Activated T-cell treated with anti-CD3 and anti-CD28 coated beads, Interleukin-2, amount 50 U/mL, for 72 hours (primary cell): ENCODE results near the gene FBLN2. TPM values are rescaled to one million over a fixed set of nuclear protein-coding genes. Genes with fewer than 3 reads are reported as not detected.

Source experiments
- ATAC-seq, 2 donors: fragments of 150-1000 bp; cut with Tn5 transposase; replicated peaks in 1 of 2; 2 replicates each; pipeline ENCODE4 v1.10.0; 2021; ENCODE audit warnings: moderate library complexity in 2 of 2, mild to moderate bottlenecking in 1 of 2
- DNase-seq, 2 donors: peaks; one replicate each; pipeline ENCODE4 v3.0.0; 2021 to 2022; ENCODE audit warnings: mixed read lengths in 1 of 2
- H3K27ac Mint-ChIP-seq: one replicate; pipeline ENCODE4 v1.8.0; 2022; ENCODE audit warnings: mild to moderate bottlenecking, moderate library complexity, mixed read lengths
- H3K27me3 Mint-ChIP-seq: one replicate; pipeline ENCODE4 v1.8.0; 2022; ENCODE audit warnings: low read depth, mixed read lengths
- H3K36me3 Mint-ChIP-seq, 2 donors: one replicate each; pipeline ENCODE4 v1.8.0; 2022; ENCODE audit warnings: mixed read lengths in 2 of 2, mild to moderate bottlenecking in 1 of 2; ENCODE audit not compliant: insufficient read depth in 2 of 2
- H3K4me1 Mint-ChIP-seq: one replicate; pipeline ENCODE4 v1.8.0; 2022; ENCODE audit warnings: low read depth, mixed read lengths
- H3K4me3 Mint-ChIP-seq, 2 donors: one replicate each; pipeline ENCODE4 v1.8.0; 2022; ENCODE audit warnings: mild to moderate bottlenecking in 2 of 2, mixed read lengths in 2 of 2, moderate library complexity in 2 of 2
- H3K9me3 Mint-ChIP-seq, 2 donors: one replicate each; pipeline ENCODE4 v1.8.0; 2022; ENCODE audit warnings: mixed read lengths in 2 of 2
- total RNA-seq, 2 donors: library from RNA; stranded (reverse); gene quantifications; one replicate each; pipeline ENCODE4 v1.2.3, GENCODE V29; 2022

Gene FBLN2
- total RNA-seq, 2 donors from 2014 or later, result 0.49 to 1.1 TPM

- Mint-ChIP-seq H3K4me1 (no peaks in the 10 kb centered on the region), H3K4me3 (no peak overlapping the region), H3K27me3 (no peaks in the 10 kb centered on the region), H3K27ac (no peak overlapping the region), H3K36me3 (no peaks in the 10 kb centered on the region), H3K9me3 (no peaks in the 10 kb centered on the region)
- no peak for DNase-seq
- no peak for ATAC-seq
Observed at GRCh38 chr3:13596426-13597205, 47.7 kb downstream of the FBLN2 start.

DNA sequence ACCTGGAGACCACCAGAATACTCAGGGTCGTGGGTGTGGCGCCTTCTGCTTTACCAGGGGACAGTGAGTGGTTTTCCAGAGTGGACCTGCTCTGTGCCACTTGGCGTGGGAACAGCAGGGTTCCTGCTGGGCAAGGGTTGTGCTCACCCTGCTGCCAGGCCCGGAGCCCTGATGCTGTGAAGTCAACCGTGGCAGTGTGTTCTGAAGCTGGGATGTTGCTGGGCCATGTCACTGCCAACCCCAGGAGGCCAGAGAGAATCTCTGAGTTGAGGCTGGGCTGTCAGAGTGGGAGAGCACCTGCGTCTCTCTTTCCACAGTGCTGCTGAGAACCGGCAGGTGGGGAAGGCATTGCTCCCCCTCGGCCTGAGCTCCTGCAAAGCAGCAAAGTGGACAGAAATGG lies 48.7 kb downstream of the FBLN2 start:
- ATAC-seq, result no peak
- H3K4me1 Mint-ChIP-seq, result no peaks in the 10 kb centered on the region

GRCh38 chr3:13598201-13598600 lies 49.3 kb downstream of the FBLN2 start:
- DNase-seq (no peak), ATAC-seq (no peak)
- Mint-ChIP-seq H3K4me1 (no peaks in the 10 kb centered on the region), H3K9me3 (no peaks in the 10 kb centered on the region), H3K36me3 (no peaks in the 10 kb centered on the region), H3K27me3 (no peaks in the 10 kb centered on the region), H3K4me3 (no peak overlapping the region), H3K27ac (no peak overlapping the region)

More for the DNA sequence above, 48.7 kb downstream of the FBLN2 start:
- no peak for DNase-seq
- Mint-ChIP-seq H3K4me3 (no peak overlapping the region), H3K27me3 (no peaks in the 10 kb centered on the region), H3K9me3 (no peaks in the 10 kb centered on the region), H3K36me3 (no peaks in the 10 kb centered on the region), H3K27ac (no peak overlapping the region)

GRCh38 chr3:13598926-13599886 lies 50.3 kb downstream of the FBLN2 start:
- no peaks in the 10 kb centered on the region for H3K4me1 Mint-ChIP-seq
- no peak overlapping the region for H3K4me3 Mint-ChIP-seq
- ATAC-seq (no peak), DNase-seq (no peak)
- H3K36me3 Mint-ChIP-seq, result no peaks in the 10 kb centered on the region
- H3K27ac Mint-ChIP-seq, result no peak overlapping the region
- H3K27me3 Mint-ChIP-seq, result no peaks in the 10 kb centered on the region
- H3K9me3 Mint-ChIP-seq, result no peaks in the 10 kb centered on the region

DNA sequence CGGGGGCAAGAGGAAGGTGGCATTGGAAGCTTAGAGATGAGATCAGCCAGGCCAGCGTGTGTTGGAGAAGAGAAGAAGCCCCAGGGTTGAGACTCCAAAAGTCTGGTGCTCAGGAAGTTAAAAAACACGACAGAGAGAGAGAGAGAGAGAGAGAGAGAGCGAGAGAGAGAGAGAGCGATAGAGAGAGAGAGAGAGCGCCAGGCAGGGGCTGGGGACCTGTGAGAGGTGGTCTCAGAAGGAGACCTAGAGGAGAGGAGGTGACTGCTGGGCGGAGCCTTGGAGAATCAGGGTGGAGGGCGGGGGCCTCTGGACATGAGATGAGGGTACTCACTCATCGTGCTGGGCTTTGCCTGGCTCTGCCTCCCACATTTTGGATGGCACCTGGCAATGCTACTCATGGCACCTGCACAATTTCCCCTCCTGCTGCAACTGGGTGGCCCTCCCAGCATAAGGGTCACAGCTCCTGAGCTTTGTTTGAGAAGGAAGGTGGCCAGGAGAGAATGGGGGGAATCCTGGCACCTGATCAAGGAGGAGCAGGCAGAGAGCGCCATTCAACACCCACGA lies 51.0 kb downstream of the FBLN2 start:
- no peak for ATAC-seq
- no peak overlapping the region for H3K27ac Mint-ChIP-seq
- H3K9me3 Mint-ChIP-seq, result no peaks in the 10 kb centered on the region
- H3K27me3 Mint-ChIP-seq, result no peaks in the 10 kb centered on the region
- no peaks in the 10 kb centered on the region for H3K36me3 Mint-ChIP-seq
- no peaks in the 10 kb centered on the region for H3K4me1 Mint-ChIP-seq
- no peak overlapping the region for H3K4me3 Mint-ChIP-seq
- DNase-seq, result no peak

- H3K27ac Mint-ChIP-seq, result no peak overlapping the region
- H3K36me3 Mint-ChIP-seq, result no peaks in the 10 kb centered on the region
- no peak overlapping the region for H3K4me3 Mint-ChIP-seq
- no peaks in the 10 kb centered on the region for H3K4me1 Mint-ChIP-seq
- ATAC-seq (no peak), DNase-seq (no peak)
- no peaks in the 10 kb centered on the region for H3K27me3 Mint-ChIP-seq
- no peaks in the 10 kb centered on the region for H3K9me3 Mint-ChIP-seq
Observed at GRCh38 chr3:13600950-13601691, 52.2 kb downstream of the FBLN2 start.

- ATAC-seq (no peak), DNase-seq (no peak)
- Mint-ChIP-seq H3K27ac (no peak overlapping the region), H3K4me3 (no peak overlapping the region), H3K27me3 (no peaks in the 10 kb centered on the region), H3K36me3 (no peaks in the 10 kb centered on the region), H3K9me3 (no peaks in the 10 kb centered on the region), H3K4me1 (no peaks in the 10 kb centered on the region)
Observed at GRCh38 chr3:13601692-13602080, 52.8 kb downstream of the FBLN2 start.

DNA sequence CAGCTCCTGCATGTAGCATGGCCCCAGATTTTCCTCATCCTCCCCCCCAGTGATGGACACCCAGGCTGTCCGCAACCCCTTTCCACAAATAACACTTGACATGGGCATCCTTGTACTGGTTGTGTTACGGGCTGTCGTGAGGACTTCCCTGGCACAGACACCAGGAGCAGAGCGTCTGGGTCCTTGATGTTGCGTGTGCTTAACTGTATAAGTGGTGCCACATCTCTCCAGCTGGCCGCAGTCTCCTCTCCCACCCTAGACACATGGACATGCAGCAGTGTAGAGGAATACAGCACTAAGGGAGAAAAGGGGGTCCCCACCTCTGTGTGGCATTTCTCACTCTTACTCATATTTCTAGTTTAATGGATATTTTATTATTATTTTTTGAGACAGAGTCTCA lies 56.6 kb downstream of the FBLN2 start:
- H3K4me1 Mint-ChIP-seq, result no peaks in the 10 kb centered on the region
- no peak for DNase-seq
- no peaks in the 10 kb centered on the region for H3K27me3 Mint-ChIP-seq
- no peak for ATAC-seq
- no peak overlapping the region for H3K27ac Mint-ChIP-seq
- no peak overlapping the region for H3K4me3 Mint-ChIP-seq
- no peaks in the 10 kb centered on the region for H3K9me3 Mint-ChIP-seq
- H3K36me3 Mint-ChIP-seq, result no peaks in the 10 kb centered on the region

GRCh38 chr3:13607821-13608597 lies 59.1 kb downstream of the FBLN2 start:
- Mint-ChIP-seq H3K9me3 (no peaks in the 10 kb centered on the region), H3K27me3 (no peaks in the 10 kb centered on the region), H3K4me3 (no peak overlapping the region), H3K4me1 (no peaks in the 10 kb centered on the region), H3K27ac (no peak overlapping the region), H3K36me3 (no peaks in the 10 kb centered on the region)
- DNase-seq (no peak), ATAC-seq (no peak)

- DNase-seq, result no peak
- Mint-ChIP-seq H3K27me3 (no peaks in the 10 kb centered on the region), H3K27ac (no peak overlapping the region), H3K36me3 (no peaks in the 10 kb centered on the region), H3K4me3 (no peak overlapping the region), H3K9me3 (no peaks in the 10 kb centered on the region), H3K4me1 (no peaks in the 10 kb centered on the region)
- no peak for ATAC-seq
Observed at GRCh38 chr3:13608969-13609725, 60.2 kb downstream of the FBLN2 start.

DNA sequence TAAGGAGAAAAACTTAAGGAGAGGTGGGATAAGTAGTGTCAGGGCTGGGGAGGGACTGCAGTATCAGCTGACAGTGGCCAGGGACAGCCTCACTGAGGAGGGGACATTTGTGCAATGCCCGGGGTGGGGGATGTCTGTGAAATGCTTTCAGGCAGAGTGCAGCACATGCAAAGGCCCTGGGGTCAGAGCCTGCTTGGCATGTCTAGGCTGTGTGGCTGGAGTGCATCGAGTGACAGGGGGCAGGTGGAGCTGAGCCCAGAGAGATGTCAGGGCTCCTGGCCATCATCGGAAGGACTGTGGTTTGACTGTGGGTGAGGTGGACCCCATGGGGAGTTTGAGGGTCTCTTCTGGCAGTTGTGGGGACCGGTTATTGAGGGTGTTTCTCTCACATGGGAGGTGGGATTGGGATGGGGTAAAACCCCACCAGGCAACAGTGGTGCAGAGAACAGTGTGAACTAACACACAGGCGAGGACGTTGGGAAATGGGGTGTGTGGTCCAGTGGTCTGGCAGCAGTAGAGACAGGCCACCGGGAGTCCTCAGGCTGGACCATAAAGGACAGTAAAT lies 61.2 kb downstream of the FBLN2 start:
- Mint-ChIP-seq H3K4me1 (no peaks in the 10 kb centered on the region), H3K4me3 (no peak overlapping the region), H3K9me3 (peaks cover 4% of the 10 kb centered on the region in 2 donors), H3K27ac (no peak overlapping the region), H3K27me3 (no peaks in the 10 kb centered on the region), H3K36me3 (no peaks in the 10 kb centered on the region)
- ATAC-seq (no peak), DNase-seq (no peak)
